SK-N-SH (cell line): Measurements from ENCODE around the gene CACNG4.

Experiments used
- EP300 ChIP-seq, 2 experiments: IDR thresholded peaks; 2 replicates each; pipeline versions ENCODE4 v1.4.0 to v1.6.1; 2012; ENCODE audit warnings: borderline replicate concordance in 1 of 2, low read depth in 1 of 2, low read length in 1 of 2
- FOSL2 ChIP-seq: IDR thresholded peaks from 2 replicates; pipeline ENCODE4 v1.4.0; 2012; ENCODE audit warnings: low read depth, mild to moderate bottlenecking, moderate library complexity, borderline replicate concordance
- MEF2A ChIP-seq: IDR thresholded peaks from 2 replicates; pipeline ENCODE4 v1.4.0; 2012; ENCODE audit warnings: low read depth, borderline replicate concordance
- SIN3A ChIP-seq: IDR thresholded peaks from 2 replicates; pipeline ENCODE4 v1.6.1; 2012; ENCODE audit warnings: low read depth, mild to moderate bottlenecking, low read length, moderate library complexity, borderline replicate concordance
- TF ChIP-seq, protein P1 (sequence below): fragments of 200-600 bp; sonication (generic); IDR thresholded peaks from 2 replicates; pipeline ENCODE4 v1.6.1; 2017; ENCODE audit warnings: antibody characterized with exemption, mild to moderate bottlenecking, moderate library complexity

DNA sequence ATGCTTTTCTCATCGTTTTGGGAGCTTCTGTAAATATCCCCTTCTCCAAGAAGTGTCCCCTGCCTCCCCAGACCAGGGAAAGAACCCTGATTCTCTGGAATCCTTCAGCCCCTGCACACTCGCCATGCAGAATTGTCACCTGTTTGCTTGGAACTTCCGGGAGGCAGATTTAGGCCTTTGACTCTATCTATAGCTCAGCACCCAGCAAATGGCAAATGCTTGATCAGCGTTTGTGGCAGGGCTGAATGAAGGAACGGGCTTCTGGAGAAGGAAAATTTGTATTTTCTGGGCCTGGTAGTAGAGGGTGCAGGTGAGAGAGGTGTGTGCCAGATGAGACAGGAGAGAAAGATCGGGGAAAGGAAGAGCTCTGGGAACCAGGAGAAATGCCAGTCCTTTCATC, 18.3 kb upstream of the CACNG4 start:
- TF ChIP-seq EP300 (IDR thresholded peaks at IDR 0.05; ENCODE audit: borderline replicate concordance in 1 of 2, low read depth in 1 of 2, low read length in 1 of 2) (no peak), SIN3A (no peak), FOSL2 (no peak), MEF2A (no peak)
- TF ChIP-seq, protein P1, sequence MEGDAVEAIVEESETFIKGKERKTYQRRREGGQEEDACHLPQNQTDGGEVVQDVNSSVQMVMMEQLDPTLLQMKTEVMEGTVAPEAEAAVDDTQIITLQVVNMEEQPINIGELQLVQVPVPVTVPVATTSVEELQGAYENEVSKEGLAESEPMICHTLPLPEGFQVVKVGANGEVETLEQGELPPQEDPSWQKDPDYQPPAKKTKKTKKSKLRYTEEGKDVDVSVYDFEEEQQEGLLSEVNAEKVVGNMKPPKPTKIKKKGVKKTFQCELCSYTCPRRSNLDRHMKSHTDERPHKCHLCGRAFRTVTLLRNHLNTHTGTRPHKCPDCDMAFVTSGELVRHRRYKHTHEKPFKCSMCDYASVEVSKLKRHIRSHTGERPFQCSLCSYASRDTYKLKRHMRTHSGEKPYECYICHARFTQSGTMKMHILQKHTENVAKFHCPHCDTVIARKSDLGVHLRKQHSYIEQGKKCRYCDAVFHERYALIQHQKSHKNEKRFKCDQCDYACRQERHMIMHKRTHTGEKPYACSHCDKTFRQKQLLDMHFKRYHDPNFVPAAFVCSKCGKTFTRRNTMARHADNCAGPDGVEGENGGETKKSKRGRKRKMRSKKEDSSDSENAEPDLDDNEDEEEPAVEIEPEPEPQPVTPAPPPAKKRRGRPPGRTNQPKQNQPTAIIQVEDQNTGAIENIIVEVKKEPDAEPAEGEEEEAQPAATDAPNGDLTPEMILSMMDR = no peak
